Fibroblast of the conjunctiva (primary cell): Measurements from ENCODE around the gene ULK1.
"Not testable (repeated sequence)": the region's sequence is repeated elsewhere in the genome, so short reads cannot be mapped to it uniquely, and the experiment has no call there.

Source experiments
- DNase-seq: peaks from one replicate; pipeline ENCODE4 v3.0.0-alpha.2; 2010; ENCODE audit warnings: low read depth

ULK1 gene

GRCh38 chr12:131862084-131862441 is 32.4 kb upstream of the ULK1 start:
- no peak for DNase-seq

GRCh38 chr12:131862600-131862993 is 31.8 kb upstream of the ULK1 start:
- DNase-seq = no peak

GRCh38 chr12:131862994-131863710 is 31.3 kb upstream of the ULK1 start:
- DNase-seq = no peak

- no peak for DNase-seq
Measured at GRCh38 chr12:131863711-131864396, 30.6 kb upstream of the ULK1 start.

GRCh38 chr12:131864469-131864868 is 30.0 kb upstream of the ULK1 start:
- DNase-seq = no peak

- DNase-seq = no peak
Measured at GRCh38 chr12:131865180-131865875, 29.1 kb upstream of the ULK1 start.

- no peak for DNase-seq
Measured at GRCh38 chr12:131867471-131867870, 27.0 kb upstream of the ULK1 start.

GRCh38 chr12:131867891-131868675 is 26.3 kb upstream of the ULK1 start:
- DNase-seq = no peak

GRCh38 chr12:131869871-131870418 is 24.5 kb upstream of the ULK1 start:
- DNase-seq = no peak

GRCh38 chr12:131871677-131872076 is 22.7 kb upstream of the ULK1 start:
- no peak for DNase-seq

GRCh38 chr12:131872154-131873051 is 22.0 kb upstream of the ULK1 start:
- DNase-seq = no peak

- DNase-seq = no peak
Measured at GRCh38 chr12:131873293-131873692, 21.1 kb upstream of the ULK1 start.

- not testable (repeated sequence) for DNase-seq
Measured at GRCh38 chr12:131874972-131875371, 19.4 kb upstream of the ULK1 start.

- DNase-seq = not testable (repeated sequence)
Measured at GRCh38 chr12:131877216-131877615, 17.2 kb upstream of the ULK1 start.

- not testable (repeated sequence) for DNase-seq
Measured at GRCh38 chr12:131878436-131878835, 16.0 kb upstream of the ULK1 start.

- no peak for DNase-seq
Measured at GRCh38 chr12:131882804-131883520, 11.5 kb upstream of the ULK1 start.

- no peak for DNase-seq
Measured at GRCh38 chr12:131883521-131883900, 10.9 kb upstream of the ULK1 start.

GRCh38 chr12:131885076-131885475 is 9.3 kb upstream of the ULK1 start:
- DNase-seq = not testable (repeated sequence)

- DNase-seq = no peak
Measured at GRCh38 chr12:131885543-131886057, 8.8 kb upstream of the ULK1 start.

- not testable (repeated sequence) for DNase-seq
Measured at GRCh38 chr12:131891722-131892121, 2.7 kb upstream of the ULK1 start.
